Activated naive CD4-positive, alpha-beta T cell treated with anti-CD3 and anti-CD28 coated beads, Interleukin-2, amount 50 U/mL, for 24 hours (primary cell): Measurements from ENCODE around the gene HPSE.
"Not testable (repeated sequence)": the region's sequence is repeated elsewhere in the genome, so short reads cannot be mapped to it uniquely, and the experiment has no call there.

Experiments
- H3K27ac Mint-ChIP-seq: one replicate; pipeline ENCODE4 v1.8.0; 2021; ENCODE audit warnings: mild to moderate bottlenecking, mixed read lengths
- H3K27me3 Mint-ChIP-seq: one replicate; pipeline ENCODE4 v1.8.0; 2021; ENCODE audit warnings: mixed read lengths
- H3K36me3 Mint-ChIP-seq: one replicate; pipeline ENCODE4 v1.8.0; 2021; ENCODE audit warnings: mixed read lengths
- H3K4me1 Mint-ChIP-seq: one replicate; pipeline ENCODE4 v1.8.0; 2021; ENCODE audit warnings: mixed read lengths
- H3K4me3 Mint-ChIP-seq: one replicate; pipeline ENCODE4 v1.8.0; 2021; ENCODE audit warnings: mild to moderate bottlenecking, mixed read lengths
- H3K9me3 Mint-ChIP-seq: one replicate; pipeline ENCODE4 v1.8.0; 2021; ENCODE audit warnings: mixed read lengths

The HPSE gene

GRCh38 chr4:83353516-83353915 is 18.9 kb upstream of the HPSE start:
- no peaks in the 10 kb centered on the region for H3K27me3 Mint-ChIP-seq
- no peak overlapping the region for H3K4me3 Mint-ChIP-seq
- H3K36me3 Mint-ChIP-seq = peaks cover 3% of the 10 kb centered on the region
- H3K9me3 Mint-ChIP-seq = no peaks in the 10 kb centered on the region
- H3K4me1 Mint-ChIP-seq = peaks cover 27% of the 10 kb centered on the region
- H3K27ac Mint-ChIP-seq = peak overlapping the region; percentile 26

DNA sequence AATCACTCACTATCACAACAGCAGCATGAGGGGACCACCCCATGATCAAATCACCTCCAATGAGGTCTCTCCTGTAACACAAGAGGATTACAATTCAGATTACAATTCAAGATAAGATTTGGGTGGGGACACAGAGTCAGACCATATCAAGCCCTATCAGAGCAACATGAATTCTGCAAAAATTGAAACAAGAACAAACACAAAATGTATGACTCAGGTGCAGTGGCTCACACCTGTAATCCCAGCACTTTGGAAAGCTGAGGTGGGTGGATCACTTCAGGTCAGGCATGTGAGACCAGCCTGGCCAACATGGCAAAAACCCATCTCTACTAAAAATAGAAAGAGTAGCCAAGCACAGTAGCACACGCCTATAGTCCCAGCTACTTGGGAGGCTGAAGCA is 13.4 kb upstream of the HPSE start:
- Mint-ChIP-seq H3K27me3 (no peaks in the 10 kb centered on the region), H3K36me3 (peaks cover 8% of the 10 kb centered on the region), H3K27ac (no peak overlapping the region), H3K4me3 (no peak overlapping the region), H3K4me1 (peaks cover 14% of the 10 kb centered on the region), H3K9me3 (peaks cover 7% of the 10 kb centered on the region)

DNA sequence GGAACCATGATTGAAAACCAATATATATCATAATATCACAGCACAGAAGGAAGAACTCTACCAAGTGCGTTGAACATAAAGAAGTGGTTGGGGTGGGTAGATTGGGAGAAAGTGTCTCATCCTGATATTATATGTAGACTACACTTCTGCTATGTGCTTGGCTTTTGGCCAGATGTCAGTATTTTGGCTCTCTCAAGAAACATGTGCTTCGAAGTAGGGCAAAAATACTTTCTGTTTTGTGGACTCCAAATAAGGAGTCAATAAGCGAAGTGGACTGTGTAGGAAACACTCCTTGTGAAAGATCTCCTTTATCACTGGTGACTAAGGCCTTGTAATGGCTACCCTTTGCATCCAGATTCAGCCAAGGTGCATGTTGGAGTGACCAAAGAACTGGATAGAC is 7.8 kb upstream of the HPSE start:
- no peak overlapping the region for H3K27ac Mint-ChIP-seq
- H3K27me3 Mint-ChIP-seq = no peaks in the 10 kb centered on the region
- peaks cover 22% of the 10 kb centered on the region for H3K4me1 Mint-ChIP-seq
- H3K9me3 Mint-ChIP-seq = peaks cover 9% of the 10 kb centered on the region
- H3K4me3 Mint-ChIP-seq = no peak overlapping the region
- H3K36me3 Mint-ChIP-seq = peaks cover 3% of the 10 kb centered on the region

- H3K27me3 Mint-ChIP-seq = no peaks in the 10 kb centered on the region
- H3K36me3 Mint-ChIP-seq = no peaks in the 10 kb centered on the region
- H3K9me3 Mint-ChIP-seq = peaks cover 6% of the 10 kb centered on the region
- peaks cover 23% of the 10 kb centered on the region for H3K4me1 Mint-ChIP-seq
- peak overlapping the region; percentile 86 for H3K27ac Mint-ChIP-seq
- H3K4me3 Mint-ChIP-seq = no peak overlapping the region
Observed at GRCh38 chr4:83340692-83341343, 6.2 kb upstream of the HPSE start.

- Mint-ChIP-seq H3K9me3 (peaks cover 6% of the 10 kb centered on the region), H3K27me3 (no peaks in the 10 kb centered on the region), H3K27ac (no peak overlapping the region), H3K4me1 (peaks cover 32% of the 10 kb centered on the region), H3K36me3 (no peaks in the 10 kb centered on the region), H3K4me3 (no peak overlapping the region)
Observed at GRCh38 chr4:83339573-83339972, 4.9 kb upstream of the HPSE start.

GRCh38 chr4:83335701-83336100 is 1.1 kb upstream of the HPSE start:
- H3K36me3 Mint-ChIP-seq = no peaks in the 10 kb centered on the region

DNA sequence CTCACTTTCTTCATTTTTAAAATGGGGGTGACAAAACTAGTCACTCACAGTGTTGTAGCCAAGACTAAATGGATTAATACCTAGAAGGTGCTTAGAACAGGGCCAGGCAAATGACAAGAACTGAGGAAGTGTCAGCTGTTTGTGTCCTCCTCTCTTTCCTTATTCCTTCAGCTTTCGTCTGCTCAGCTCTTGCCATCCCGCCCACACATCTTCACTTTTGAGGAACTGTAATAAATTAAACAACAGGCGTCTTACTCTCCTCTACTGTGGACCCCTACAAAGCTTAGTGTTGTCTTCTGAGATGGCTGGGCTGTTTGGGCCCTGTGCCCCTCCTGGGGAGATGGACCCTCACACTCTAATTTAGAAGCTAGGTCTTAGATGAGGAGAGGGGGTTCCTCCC is 2.7 kb downstream of the HPSE start:
- peaks cover 53% of the 10 kb centered on the region for H3K4me1 Mint-ChIP-seq
- no peaks in the 10 kb centered on the region for H3K27me3 Mint-ChIP-seq
- H3K4me3 Mint-ChIP-seq = no peak overlapping the region
- H3K36me3 Mint-ChIP-seq = peaks cover 7% of the 10 kb centered on the region
- no peak overlapping the region for H3K27ac Mint-ChIP-seq
- H3K9me3 Mint-ChIP-seq = no peaks in the 10 kb centered on the region

More at GRCh38 chr4:83335701-83336100, 1.1 kb upstream of the HPSE start:
- Mint-ChIP-seq H3K4me3 (peak overlapping the region; percentile 88), H3K9me3 (peaks cover 6% of the 10 kb centered on the region), H3K4me1 (peaks cover 37% of the 10 kb centered on the region), H3K27ac (peak overlapping the region; percentile 60), H3K27me3 (no peaks in the 10 kb centered on the region)

GRCh38 chr4:83329521-83330110 is 5.0 kb downstream of the HPSE start:
- Mint-ChIP-seq H3K9me3 (no peaks in the 10 kb centered on the region), H3K27me3 (no peaks in the 10 kb centered on the region), H3K4me1 (peaks cover 42% of the 10 kb centered on the region), H3K27ac (no peak overlapping the region), H3K4me3 (no peak overlapping the region), H3K36me3 (peaks cover 10% of the 10 kb centered on the region)

- Mint-ChIP-seq H3K27me3 (no peaks in the 10 kb centered on the region), H3K9me3 (no peaks in the 10 kb centered on the region), H3K27ac (no peak overlapping the region), H3K36me3 (peaks cover 10% of the 10 kb centered on the region), H3K4me1 (peaks cover 35% of the 10 kb centered on the region), H3K4me3 (no peak overlapping the region)
Observed at GRCh38 chr4:83328521-83329187, 6.0 kb downstream of the HPSE start.

- H3K27ac Mint-ChIP-seq = no peak overlapping the region
- H3K9me3 Mint-ChIP-seq = no peaks in the 10 kb centered on the region
- no peaks in the 10 kb centered on the region for H3K27me3 Mint-ChIP-seq
Observed at GRCh38 chr4:83326546-83326945, 8.1 kb downstream of the HPSE start.

GRCh38 chr4:83325306-83325705 is 9.3 kb downstream of the HPSE start:
- H3K27ac Mint-ChIP-seq, H3K27me3 Mint-ChIP-seq, H3K4me3 Mint-ChIP-seq, H3K9me3 Mint-ChIP-seq: not testable (repeated sequence)
- peaks cover 24% of the 10 kb centered on the region for H3K4me1 Mint-ChIP-seq
- H3K36me3 Mint-ChIP-seq = peaks cover 14% of the 10 kb centered on the region

More at GRCh38 chr4:83326546-83326945, 8.1 kb downstream of the HPSE start:
- peaks cover 12% of the 10 kb centered on the region for H3K36me3 Mint-ChIP-seq
- peaks cover 21% of the 10 kb centered on the region for H3K4me1 Mint-ChIP-seq
- H3K4me3 Mint-ChIP-seq = no peak overlapping the region

- H3K4me3 Mint-ChIP-seq = no peak overlapping the region
- H3K27me3 Mint-ChIP-seq = no peaks in the 10 kb centered on the region
- H3K9me3 Mint-ChIP-seq = no peaks in the 10 kb centered on the region
- peaks cover 12% of the 10 kb centered on the region for H3K36me3 Mint-ChIP-seq
- H3K4me1 Mint-ChIP-seq = peaks cover 11% of the 10 kb centered on the region
- H3K27ac Mint-ChIP-seq = no peak overlapping the region
Observed at GRCh38 chr4:83323136-83323535, 11.5 kb downstream of the HPSE start.

DNA sequence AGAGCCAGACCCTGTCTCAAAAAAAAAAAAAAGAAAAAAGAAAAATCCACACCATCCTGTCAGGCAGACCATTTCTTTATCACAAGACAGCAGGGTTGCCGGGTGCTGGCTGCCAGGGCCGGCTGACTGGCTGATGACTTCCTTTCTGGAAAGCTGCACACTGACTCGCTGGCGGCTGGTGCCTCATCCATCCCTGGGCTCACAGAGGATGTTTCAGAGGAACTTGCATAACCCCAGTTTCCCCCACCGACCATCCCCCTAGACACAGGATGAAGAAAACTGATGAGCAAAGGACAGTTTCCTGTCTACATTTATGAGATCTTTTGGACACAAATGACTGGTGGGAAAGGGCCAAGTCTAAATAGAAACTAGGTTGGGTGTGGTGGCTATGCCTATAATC is 14.1 kb downstream of the HPSE start:
- Mint-ChIP-seq H3K4me1 (peaks cover 5% of the 10 kb centered on the region), H3K4me3 (no peak overlapping the region), H3K27me3 (no peaks in the 10 kb centered on the region), H3K9me3 (no peaks in the 10 kb centered on the region), H3K36me3 (peaks cover 15% of the 10 kb centered on the region), H3K27ac (no peak overlapping the region)

DNA sequence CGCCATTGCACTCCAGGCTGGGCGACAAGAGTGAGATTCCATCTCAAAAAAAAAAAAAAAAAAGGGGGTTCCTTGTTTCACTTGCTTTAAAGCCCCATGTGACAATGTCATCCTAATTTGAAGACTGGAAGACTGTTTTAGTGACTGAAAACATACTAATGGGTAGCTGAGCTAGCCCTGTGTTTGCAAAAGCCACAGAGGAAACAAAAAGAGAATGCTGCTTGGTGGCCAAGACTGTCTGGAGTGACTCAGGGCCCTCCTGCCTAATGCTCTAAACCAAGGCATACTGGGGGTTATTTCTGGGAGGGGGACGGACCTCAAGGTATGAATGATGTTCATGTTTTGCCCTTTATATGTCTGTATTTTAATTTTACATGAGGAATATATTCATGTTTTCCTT is 16.0 kb downstream of the HPSE start:
- Mint-ChIP-seq H3K9me3 (no peaks in the 10 kb centered on the region), H3K4me3 (no peak overlapping the region), H3K27me3 (no peaks in the 10 kb centered on the region), H3K4me1 (peaks cover 5% of the 10 kb centered on the region), H3K27ac (no peak overlapping the region), H3K36me3 (peaks cover 14% of the 10 kb centered on the region)

DNA sequence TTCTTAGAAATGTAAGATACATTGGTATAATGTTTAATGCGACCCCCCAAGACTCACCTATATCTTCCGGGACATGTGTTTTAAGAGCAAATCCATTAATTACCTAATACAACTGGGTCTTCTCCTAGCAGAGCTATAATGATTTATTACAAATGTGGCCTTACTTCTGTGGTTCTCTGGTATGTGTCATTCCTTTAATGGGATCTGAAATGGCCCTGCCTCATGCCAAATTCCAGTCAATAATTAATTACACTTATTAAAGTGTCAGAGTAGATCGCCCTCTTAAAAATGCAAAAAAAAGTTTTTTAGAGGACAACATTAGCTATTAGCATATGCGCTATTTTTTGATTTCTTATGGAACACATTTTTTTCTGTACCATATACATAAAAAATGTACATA is 17.0 kb downstream of the HPSE start:
- H3K9me3 Mint-ChIP-seq = no peaks in the 10 kb centered on the region
- no peaks in the 10 kb centered on the region for H3K27me3 Mint-ChIP-seq
- peaks cover 5% of the 10 kb centered on the region for H3K4me1 Mint-ChIP-seq
- H3K4me3 Mint-ChIP-seq = no peak overlapping the region
- H3K36me3 Mint-ChIP-seq = peaks cover 11% of the 10 kb centered on the region
- no peak overlapping the region for H3K27ac Mint-ChIP-seq

- Mint-ChIP-seq H3K9me3 (no peaks in the 10 kb centered on the region), H3K4me1 (peaks cover 5% of the 10 kb centered on the region), H3K27me3 (no peaks in the 10 kb centered on the region), H3K27ac (no peak overlapping the region), H3K36me3 (peaks cover 15% of the 10 kb centered on the region), H3K4me3 (no peak overlapping the region)
Observed at GRCh38 chr4:83316459-83317165, 18.0 kb downstream of the HPSE start.
